K562 (cell line): ENCODE data around the gene NES. TPM values are rescaled to one million over a fixed set of nuclear protein-coding genes. Genes with fewer than 3 reads are reported as not detected.

Source experiments
- ARID2 ChIP-seq: fragments of 450-650 bp; IDR thresholded peaks from 2 replicates; pipeline ENCODE4 v1.6.1; 2017; ENCODE audit warnings: antibody characterized with exemption, mild to moderate bottlenecking
- ATF7 ChIP-seq: fragments of 450-650 bp; IDR thresholded peaks from 2 replicates; pipeline ENCODE4 v1.7.1; 2014; ENCODE audit warnings: mild to moderate bottlenecking, moderate library complexity
- CREB5 ChIP-seq: fragments of 250-450 bp; sonication (Bioruptor Pico); IDR thresholded peaks from 2 replicates; pipeline ENCODE4 v1.5.0; 2020; ENCODE audit warnings: mild to moderate bottlenecking
- ELF2 ChIP-seq: fragments of 250-450 bp; sonication (Bioruptor Pico); IDR thresholded peaks from 2 replicates; pipeline ENCODE4 v1.5.0; 2021; ENCODE audit warnings: mild to moderate bottlenecking
- ETV1 ChIP-seq: fragments of 450-650 bp; conservative IDR thresholded peaks from 2 replicates; pipeline ENCODE4 v1.6.1; 2016; ENCODE audit warnings: missing genetic modification characterization, control low read depth, low read depth, missing compliant biosample characterization
- HSF4 ChIP-seq: fragments of 250-450 bp; sonication (Bioruptor Pico); IDR thresholded peaks from 2 replicates; pipeline ENCODE4 v2.1.2; 2022; ENCODE audit warnings: mild to moderate bottlenecking, moderate library complexity, borderline replicate concordance
- IFI16 ChIP-seq: fragments of 250-450 bp; sonication (Bioruptor Pico); IDR thresholded peaks from 2 replicates; pipeline ENCODE4 v2.1.2; 2022; ENCODE audit warnings: mild to moderate bottlenecking, inconsistent platforms
- KDM5B ChIP-seq: fragments of 200-600 bp; sonication (generic); IDR thresholded peaks from 2 replicates; pipeline ENCODE4 v1.6.1; 2012; ENCODE audit warnings: low read depth, mild to moderate bottlenecking, moderate library complexity, low read length, control low read depth, inconsistent platforms; ENCODE audit not compliant: insufficient replicate concordance
- KLF13 ChIP-seq: fragments of 450-650 bp; IDR thresholded peaks from 2 replicates; pipeline ENCODE4 v1.6.1; 2016; ENCODE audit warnings: missing genetic modification characterization, low read depth, mild to moderate bottlenecking, missing compliant biosample characterization, moderate library complexity, borderline replicate concordance
- KLF6 ChIP-seq: fragments of 250-450 bp; sonication (Bioruptor Pico); IDR thresholded peaks from 2 replicates; pipeline ENCODE4 v1.4.0; 2020; ENCODE audit warnings: mild to moderate bottlenecking, moderate library complexity, borderline replicate concordance
- LEF1 ChIP-seq: fragments of 450-650 bp; IDR thresholded peaks from 2 replicates; pipeline ENCODE4 v1.6.1; 2016; ENCODE audit warnings: mild to moderate bottlenecking
- MECOM ChIP-seq: fragments of 250-450 bp; sonication (Bioruptor Pico); IDR thresholded peaks from 2 replicates; pipeline ENCODE4 v1.8.0; 2022; ENCODE audit warnings: inconsistent platforms
- NR4A1 ChIP-seq, 2 experiments: fragments of 250-450 bp in 1 of 2; fragments of 450-650 bp in 1 of 2; sonication (Bioruptor Pico) in 1 of 2; IDR thresholded peaks; 2 replicates each; pipeline versions ENCODE4 v1.4.0 to v1.6.1; 2016 to 2020; ENCODE audit warnings: mild to moderate bottlenecking in 2 of 2, missing compliant biosample characterization in 1 of 2, missing genetic modification characterization in 1 of 2, moderate library complexity in 1 of 2
- PCBP2 ChIP-seq: fragments of 200-400 bp; formaldehyde crosslinking; IDR thresholded peaks from 2 replicates; pipeline ENCODE4 v1.6.1; 2018; ENCODE audit warnings: low read length, low read depth, mild to moderate bottlenecking, moderate library complexity; ENCODE audit not compliant: poor library complexity, severe bottlenecking
- SIN3B ChIP-seq: fragments of 450-650 bp; IDR thresholded peaks from 2 replicates; pipeline ENCODE4 v1.6.1; 2017; ENCODE audit warnings: low read depth, mild to moderate bottlenecking, moderate library complexity
- SOX6 ChIP-seq: fragments of 450-650 bp; IDR thresholded peaks from 2 replicates; pipeline ENCODE4 v1.6.1; 2014; ENCODE audit warnings: mild to moderate bottlenecking
- SRSF1 ChIP-seq: fragments of 200-400 bp; formaldehyde crosslinking; IDR thresholded peaks from 2 replicates; pipeline ENCODE4 v1.6.1; 2017; ENCODE audit warnings: mild to moderate bottlenecking, low read depth, low read length, moderate library complexity
- TBP ChIP-seq: optimal IDR thresholded peaks from 2 replicates; pipeline ENCODE3; 2011; ENCODE audit warnings: low read depth, low read length, improper control_type of control experiment
- THAP7 ChIP-seq: fragments of 250-450 bp; sonication (Bioruptor Pico); IDR thresholded peaks from 2 replicates; pipeline ENCODE4 v1.5.0; 2021
- XRCC3 ChIP-seq: fragments of 450-650 bp; IDR thresholded peaks from 2 replicates; pipeline ENCODE4 v1.6.1; 2017; ENCODE audit warnings: mild to moderate bottlenecking, moderate library complexity
- ZNF232 ChIP-seq: sonication (generic); formaldehyde crosslinking; IDR thresholded peaks from 2 replicates; pipeline ENCODE4 v1.8.0; 2022; ENCODE audit warnings: mild to moderate bottlenecking, missing genetic modification reagents
- ZNF239 ChIP-seq: fragments of 250-450 bp; sonication (Bioruptor Pico); IDR thresholded peaks from 2 replicates; pipeline ENCODE4 v1.4.0; 2020; ENCODE audit warnings: mild to moderate bottlenecking
- ZNF511 ChIP-seq: sonication (generic); formaldehyde crosslinking; IDR thresholded peaks from 2 replicates; pipeline ENCODE4 v1.8.0; 2022; ENCODE audit warnings: mild to moderate bottlenecking, missing genetic modification reagents
- ZNF655 ChIP-seq: fragments of 250-450 bp; sonication (Bioruptor Pico); IDR thresholded peaks from 2 replicates; pipeline ENCODE4 v1.5.0; 2021
- ZNF668 ChIP-seq: fragments of 250-450 bp; sonication (Bioruptor Pico); IDR thresholded peaks from 2 replicates; pipeline ENCODE4 v1.8.0; 2022; ENCODE audit warnings: mild to moderate bottlenecking, inconsistent platforms
- polyA plus RNA-seq, 8 experiments: library from polyadenylated mRNA; depleted of rRNA in 4 of 8; stranded (reverse) in 5 of 8; unstranded in 3 of 8; fragments of >200 nt; fragmentation: Nextera tagmentation in 2 of 8; fragmentation: Illumina TruSeq in 1 of 8; extraction: Ambion mirVana in 2 of 8; extraction: Trizol in 1 of 8; gene quantifications; 2 replicates each; pipeline versions ENCODE4 v1.2.1 to v1.2.3, GENCODE V29; 2011 to 2014; ENCODE audit warnings: inconsistent platforms in 1 of 8, missing spikeins in 1 of 8
- total RNA-seq, 7 experiments: library from RNA; depleted of rRNA in 6 of 7; stranded (reverse); fragments of >200 nt in 6 of 7; fragmentation: Illumina TruSeq in 2 of 7; extraction: Trizol in 2 of 7; gene quantifications; 2 replicates each; pipeline versions ENCODE4 v1.2.1 to v1.2.3, GENCODE V29; 2011 to 2021; ENCODE audit warnings: low replicate concordance in 1 of 7

Gene NES
- total and polyA plus RNA-seq, 9 of the 15 experiments (the other 6 are each of a cell fraction or from before 2014, with no cell fraction given): 0.10 to 8.6 (median 4.2) TPM

GRCh38 chr1:156693848-156694689 is 16.9 kb upstream of the NES start (continued):
- TF ChIP-seq CREB5 (CRISPR knock-in tag) (no peak), ZNF511 (CRISPR knock-in tag) (no peak), SIN3B (no peak), HSF4 (CRISPR knock-in tag) (no peak; the same call in 1 of the 2 replicates), ZNF232 (CRISPR knock-in tag) (peak; percentile 27; the same call in 1 of the 2 replicates), ZNF655 (CRISPR knock-in tag) (no peak), KLF6 (CRISPR knock-in tag) (peak; percentile 82), XRCC3 (no peak), KDM5B (peak; percentile 47), PCBP2 (no peak), ZNF668 (peak; percentile 74), ARID2 (no peak), NR4A1 (CRISPR knock-in tag; IDR thresholded peaks at IDR 0.05) (no peak), NR4A1 (tag; IDR thresholded peaks at IDR 0.05) (peak; percentile 95), ATF7 (peak; percentile 76), TBP (peak; percentile 61), THAP7 (CRISPR knock-in tag) (no peak), MECOM (CRISPR knock-in tag) (peak; percentile 70), IFI16 (peak; percentile 42; the same call in 1 of the 2 replicates), ELF2 (CRISPR knock-in tag) (0 out of 2 replicates have a peak, but pooled peaks have one; percentile 43), LEF1 (peak; percentile 69; the same call in 1 of the 2 replicates), ZNF239 (CRISPR knock-in tag) (peak; percentile 59; the same call in 1 of the 2 replicates), KLF13 (tag) (0 out of 2 replicates have a peak, but pooled peaks have one; percentile 47), SRSF1 (no peak), SOX6 (peak; percentile 46; the same call in 1 of the 2 replicates), ETV1 (tag) (0 out of 2 replicates have a peak, but pooled peaks have one; percentile 12)
